Peyer's patch (tissue), 4 donors: ENCODE data around the gene HEXIM2.

ENCODE experiments used
- POLR2A ChIP-seq, 2 donors: fragments of 450-650 bp; IDR thresholded peaks; one replicate each; pipeline ENCODE4 v1.5.1; 2017; ENCODE audit warnings: antibody characterized with exemption in 2 of 2, mild to moderate bottlenecking in 2 of 2, moderate library complexity in 2 of 2
- TF ChIP-seq, protein P1 (sequence below), 6 experiments: fragments of 450-650 bp in 4 of 6; fragments of 200-600 bp in 2 of 6; sonication (generic) in 1 of 6; IDR thresholded peaks; one replicate each; pipeline ENCODE4 v1.5.1; 2017 to 2019; ENCODE audit warnings: antibody characterized with exemption in 6 of 6, mild to moderate bottlenecking in 3 of 6, moderate library complexity in 1 of 6

DNA sequence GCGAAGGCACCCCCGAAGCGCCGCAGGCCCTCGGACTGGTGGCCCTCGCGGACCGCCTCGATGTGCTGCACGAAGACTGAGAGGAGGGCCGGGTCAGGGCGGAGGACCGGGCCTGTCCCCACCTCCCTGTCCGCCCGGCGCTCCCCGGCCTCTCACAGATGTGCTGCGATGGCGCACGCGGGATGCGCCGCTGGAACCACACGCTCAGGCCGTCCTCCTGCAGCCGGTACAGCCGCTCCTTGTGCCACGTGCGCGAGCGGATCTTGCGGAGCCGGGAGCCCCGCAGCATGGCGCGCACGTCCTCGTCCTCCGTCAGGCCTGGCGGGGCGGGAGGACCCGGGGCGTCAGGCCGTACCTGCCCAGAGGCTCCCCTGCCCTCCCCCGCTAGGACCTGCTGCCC is 40.6 kb upstream of the HEXIM2 start:
- TF ChIP-seq, protein P1, sequence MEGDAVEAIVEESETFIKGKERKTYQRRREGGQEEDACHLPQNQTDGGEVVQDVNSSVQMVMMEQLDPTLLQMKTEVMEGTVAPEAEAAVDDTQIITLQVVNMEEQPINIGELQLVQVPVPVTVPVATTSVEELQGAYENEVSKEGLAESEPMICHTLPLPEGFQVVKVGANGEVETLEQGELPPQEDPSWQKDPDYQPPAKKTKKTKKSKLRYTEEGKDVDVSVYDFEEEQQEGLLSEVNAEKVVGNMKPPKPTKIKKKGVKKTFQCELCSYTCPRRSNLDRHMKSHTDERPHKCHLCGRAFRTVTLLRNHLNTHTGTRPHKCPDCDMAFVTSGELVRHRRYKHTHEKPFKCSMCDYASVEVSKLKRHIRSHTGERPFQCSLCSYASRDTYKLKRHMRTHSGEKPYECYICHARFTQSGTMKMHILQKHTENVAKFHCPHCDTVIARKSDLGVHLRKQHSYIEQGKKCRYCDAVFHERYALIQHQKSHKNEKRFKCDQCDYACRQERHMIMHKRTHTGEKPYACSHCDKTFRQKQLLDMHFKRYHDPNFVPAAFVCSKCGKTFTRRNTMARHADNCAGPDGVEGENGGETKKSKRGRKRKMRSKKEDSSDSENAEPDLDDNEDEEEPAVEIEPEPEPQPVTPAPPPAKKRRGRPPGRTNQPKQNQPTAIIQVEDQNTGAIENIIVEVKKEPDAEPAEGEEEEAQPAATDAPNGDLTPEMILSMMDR (IDR thresholded peaks at IDR 0.05): no peak
- no peak for TF ChIP-seq POLR2A (IDR thresholded peaks at IDR 0.05)
